GM23338 (cell line): ENCODE results near the gene RIOK1. TPM values are rescaled to one million over a fixed set of nuclear protein-coding genes. Genes with fewer than 3 reads are reported as not detected.

Experiments used
- CREB1 ChIP-seq: fragments of 250-450 bp; sonication (Bioruptor Pico); IDR thresholded peaks from 2 replicates; pipeline ENCODE4 v1.5.0; 2020; ENCODE audit warnings: low read depth, mild to moderate bottlenecking, moderate library complexity
- CTCF ChIP-seq, 2 experiments: fragments of 200-600 bp in 1 of 2; sonication (generic) in 1 of 2; conservative IDR thresholded peaks; 2 replicates each; pipeline versions ENCODE4 v1.5.1 to v1.6.1; 2016 to 2017; ENCODE audit warnings: antibody characterized with exemption in 2 of 2, low read depth in 2 of 2, mild to moderate bottlenecking in 2 of 2, moderate library complexity in 1 of 2
- EZH2phosphoT487 ChIP-seq: fragments of 200-600 bp; sonication (generic); IDR thresholded peaks from one replicate; pipeline ENCODE4 v1.8.1; 2018; ENCODE audit warnings: antibody characterized with exemption; ENCODE audit not compliant: unreplicated experiment
- JUNB ChIP-seq: IDR thresholded peaks from one replicate; pipeline ENCODE4 v1.6.1; 2016; ENCODE audit warnings: antibody characterized with exemption; ENCODE audit not compliant: unreplicated experiment
- NANOG ChIP-seq: IDR thresholded peaks from 2 replicates; pipeline ENCODE4 v1.6.1; 2016; ENCODE audit warnings: antibody characterized with exemption, borderline replicate concordance
- REST ChIP-seq: IDR thresholded peaks from one replicate; pipeline ENCODE4 v1.6.1; 2018; ENCODE audit warnings: antibody characterized with exemption; ENCODE audit not compliant: unreplicated experiment
- STAT1 ChIP-seq: IDR thresholded peaks from one replicate; pipeline ENCODE4 v1.6.1; 2016; ENCODE audit warnings: antibody characterized with exemption; ENCODE audit not compliant: unreplicated experiment
- ZNF331 ChIP-seq: fragments of 250-450 bp; sonication (Bioruptor Pico); IDR thresholded peaks from 2 replicates; pipeline ENCODE4 v1.5.0; 2020; ENCODE audit warnings: low read depth, mild to moderate bottlenecking, moderate library complexity
- ZNF462 ChIP-seq: fragments of 250-450 bp; sonication (Bioruptor Pico); IDR thresholded peaks from 2 replicates; pipeline ENCODE4 v1.5.0; 2020; ENCODE audit warnings: mild to moderate bottlenecking, moderate library complexity
- polyA plus RNA-seq: library from polyadenylated mRNA; unstranded; fragments of >200 nt; fragmentation: Nextera tagmentation; extraction: Ambion mirVana; gene quantifications from 2 replicates; pipeline ENCODE4 v1.2.1, GENCODE V29; 2016
- total RNA-seq: library from RNA; depleted of rRNA; stranded (reverse); fragments of >200 nt; shearing (Covaris generic); gene quantifications from 2 replicates; pipeline ENCODE4 v1.2.3, GENCODE V29; 2014

RIOK1 gene
- total and polyA plus RNA-seq, 2 experiments from 2014 or later: 15.5 to 34.3 TPM

- TF ChIP-seq ZNF462 (CRISPR knock-in tag): no peak
- no peak for TF ChIP-seq JUNB
- no peak for TF ChIP-seq CREB1 (CRISPR knock-in tag)
- TF ChIP-seq EZH2phosphoT487: no peak
- no peak for TF ChIP-seq NANOG
- TF ChIP-seq REST: no peak
- no peak for TF ChIP-seq ZNF331 (CRISPR knock-in tag)
- TF ChIP-seq CTCF (conservative IDR thresholded peaks at IDR 0.05; ENCODE audit: low read depth in 2 of 2): no peak
- no peak for TF ChIP-seq STAT1
Measured at GRCh38 chr6:7431313-7431673, 41.7 kb downstream of the RIOK1 start (continued).
